K562 (cell line): Measurements from ENCODE around the gene GSX2. TPM values are rescaled to one million over a fixed set of nuclear protein-coding genes. Genes with fewer than 3 reads are reported as not detected.

Experiments used
- BACH1 ChIP-seq: fragments of 200-800 bp; sonication (Bioruptor generic); IDR thresholded peaks from 2 replicates; pipeline ENCODE4 v1.6.1; 2016; ENCODE audit warnings: missing genetic modification characterization, missing compliant biosample characterization
- MLX ChIP-seq, 2 experiments: fragments of 450-650 bp in 1 of 2; sonication (generic) in 1 of 2; formaldehyde crosslinking; conservative IDR thresholded peaks; 2 replicates each; pipeline versions ENCODE4 v1.4.0 to v1.8.1; 2020 to 2022; ENCODE audit warnings: mild to moderate bottlenecking in 1 of 2, missing genetic modification reagents in 1 of 2
- RBM39 ChIP-seq: fragments of 200-400 bp; formaldehyde crosslinking; optimal IDR thresholded peaks from 2 replicates; pipeline ENCODE3; 2018; ENCODE audit warnings: low read depth, low read length
- SIRT6 ChIP-seq: IDR thresholded peaks from one replicate; pipeline ENCODE4 v1.6.1; 2012; ENCODE audit warnings: low read depth, mild to moderate bottlenecking, control low read depth, inconsistent platforms, low read length, moderate library complexity
- SIX5 ChIP-seq, 2 experiments: IDR thresholded peaks; 2 replicates each; pipeline ENCODE4 v1.6.1; 2011; ENCODE audit warnings: low read length in 2 of 2, borderline replicate concordance in 1 of 2, low read depth in 1 of 2, mild to moderate bottlenecking in 1 of 2, moderate library complexity in 1 of 2; ENCODE audit not compliant: insufficient read depth in 1 of 2
- TEAD2 ChIP-seq: fragments of 450-650 bp; IDR thresholded peaks from 2 replicates; pipeline ENCODE4 v1.6.1; 2016; ENCODE audit warnings: missing genetic modification characterization, control low read depth, missing compliant biosample characterization
- U2AF1 ChIP-seq: fragments of 200-400 bp; formaldehyde crosslinking; optimal IDR thresholded peaks from 2 replicates; pipeline ENCODE3; 2017; ENCODE audit warnings: mild to moderate bottlenecking, low read depth, low read length, moderate library complexity
- VEZF1 ChIP-seq: fragments of 200-800 bp; sonication (Bioruptor generic); IDR thresholded peaks from 2 replicates; pipeline ENCODE4 v1.6.1; 2017; ENCODE audit warnings: missing genetic modification characterization, missing compliant biosample characterization
- ZNF699 ChIP-seq: fragments of 250-450 bp; sonication (Bioruptor Pico); IDR thresholded peaks from 2 replicates; pipeline ENCODE4 v1.8.0; 2021; ENCODE audit warnings: mild to moderate bottlenecking, moderate library complexity; ENCODE audit not compliant: insufficient replicate concordance
- polyA plus RNA-seq, 8 experiments: library from polyadenylated mRNA; depleted of rRNA in 4 of 8; stranded (reverse) in 5 of 8; unstranded in 3 of 8; fragments of >200 nt; fragmentation: Nextera tagmentation in 2 of 8; fragmentation: Illumina TruSeq in 1 of 8; extraction: Ambion mirVana in 2 of 8; extraction: Trizol in 1 of 8; gene quantifications; 2 replicates each; pipeline versions ENCODE4 v1.2.1 to v1.2.3, GENCODE V29; 2011 to 2014; ENCODE audit warnings: inconsistent platforms in 1 of 8, missing spikeins in 1 of 8
- total RNA-seq, 7 experiments: library from RNA; depleted of rRNA in 6 of 7; stranded (reverse); fragments of >200 nt in 6 of 7; fragmentation: Illumina TruSeq in 2 of 7; extraction: Trizol in 2 of 7; gene quantifications; 2 replicates each; pipeline versions ENCODE4 v1.2.1 to v1.2.3, GENCODE V29; 2011 to 2021; ENCODE audit warnings: low replicate concordance in 1 of 7
- TF ChIP-seq, protein P1 (sequence below), 2 experiments: fragments of 200-800 bp in 1 of 2; sonication (Bioruptor generic) in 1 of 2; sonication (generic) in 1 of 2; formaldehyde crosslinking in 1 of 2; IDR thresholded peaks in 1 of 2; conservative IDR thresholded peaks in 1 of 2; 2 replicates each; pipeline versions ENCODE4 v1.5.0 to v1.6.1; 2016 to 2020; ENCODE audit warnings: missing compliant biosample characterization in 1 of 2, missing genetic modification characterization in 1 of 2, missing genetic modification reagents in 1 of 2
- TF ChIP-seq, protein P2 (sequence below): sonication (generic); formaldehyde crosslinking; IDR thresholded peaks from 2 replicates; pipeline ENCODE4 v1.8.0; 2022; ENCODE audit warnings: mild to moderate bottlenecking, missing genetic modification reagents
- TF ChIP-seq, protein P3 (sequence below): fragments of 450-650 bp; IDR thresholded peaks from 2 replicates; pipeline ENCODE4 v1.6.1; 2018; ENCODE audit not compliant: partially characterized antibody

GSX2 gene
- total and polyA plus RNA-seq, 9 of the 15 experiments (the other 6 are each of a cell fraction or from before 2014, with no cell fraction given), result not detected

GRCh38 chr4:54073271-54073880 lies 26.6 kb upstream of the GSX2 start (continued):
- TF ChIP-seq ZNF699 (CRISPR knock-in tag), result no peak
- TF ChIP-seq TEAD2 (tag), result no peak
- no peak for TF ChIP-seq SIRT6
- TF ChIP-seq, protein P1, sequence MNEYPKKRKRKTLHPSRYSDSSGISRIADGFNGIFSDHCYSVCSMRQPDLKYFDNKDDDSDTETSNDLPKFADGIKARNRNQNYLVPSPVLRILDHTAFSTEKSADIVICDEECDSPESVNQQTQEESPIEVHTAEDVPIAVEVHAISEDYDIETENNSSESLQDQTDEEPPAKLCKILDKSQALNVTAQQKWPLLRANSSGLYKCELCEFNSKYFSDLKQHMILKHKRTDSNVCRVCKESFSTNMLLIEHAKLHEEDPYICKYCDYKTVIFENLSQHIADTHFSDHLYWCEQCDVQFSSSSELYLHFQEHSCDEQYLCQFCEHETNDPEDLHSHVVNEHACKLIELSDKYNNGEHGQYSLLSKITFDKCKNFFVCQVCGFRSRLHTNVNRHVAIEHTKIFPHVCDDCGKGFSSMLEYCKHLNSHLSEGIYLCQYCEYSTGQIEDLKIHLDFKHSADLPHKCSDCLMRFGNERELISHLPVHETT (CRISPR knock-in tag; conservative IDR thresholded peaks at IDR 0.05 in 1 of 2, IDR thresholded peaks at IDR 0.05 in 1 of 2), result no peak
- no peak for TF ChIP-seq U2AF1
- no peak for TF ChIP-seq MLX (CRISPR knock-in tag; conservative IDR thresholded peaks at IDR 0.05)
- TF ChIP-seq BACH1, result no peak
- no peak for TF ChIP-seq SIX5 (IDR thresholded peaks at IDR 0.05; ENCODE audit: borderline replicate concordance in 1 of 2, insufficient read depth in 1 of 2, low read depth in 1 of 2, low read length in 2 of 2)
- TF ChIP-seq, protein P2, sequence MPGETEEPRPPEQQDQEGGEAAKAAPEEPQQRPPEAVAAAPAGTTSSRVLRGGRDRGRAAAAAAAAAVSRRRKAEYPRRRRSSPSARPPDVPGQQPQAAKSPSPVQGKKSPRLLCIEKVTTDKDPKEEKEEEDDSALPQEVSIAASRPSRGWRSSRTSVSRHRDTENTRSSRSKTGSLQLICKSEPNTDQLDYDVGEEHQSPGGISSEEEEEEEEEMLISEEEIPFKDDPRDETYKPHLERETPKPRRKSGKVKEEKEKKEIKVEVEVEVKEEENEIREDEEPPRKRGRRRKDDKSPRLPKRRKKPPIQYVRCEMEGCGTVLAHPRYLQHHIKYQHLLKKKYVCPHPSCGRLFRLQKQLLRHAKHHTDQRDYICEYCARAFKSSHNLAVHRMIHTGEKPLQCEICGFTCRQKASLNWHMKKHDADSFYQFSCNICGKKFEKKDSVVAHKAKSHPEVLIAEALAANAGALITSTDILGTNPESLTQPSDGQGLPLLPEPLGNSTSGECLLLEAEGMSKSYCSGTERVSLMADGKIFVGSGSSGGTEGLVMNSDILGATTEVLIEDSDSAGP, result no peak
- no peak for TF ChIP-seq RBM39
- TF ChIP-seq, protein P3, sequence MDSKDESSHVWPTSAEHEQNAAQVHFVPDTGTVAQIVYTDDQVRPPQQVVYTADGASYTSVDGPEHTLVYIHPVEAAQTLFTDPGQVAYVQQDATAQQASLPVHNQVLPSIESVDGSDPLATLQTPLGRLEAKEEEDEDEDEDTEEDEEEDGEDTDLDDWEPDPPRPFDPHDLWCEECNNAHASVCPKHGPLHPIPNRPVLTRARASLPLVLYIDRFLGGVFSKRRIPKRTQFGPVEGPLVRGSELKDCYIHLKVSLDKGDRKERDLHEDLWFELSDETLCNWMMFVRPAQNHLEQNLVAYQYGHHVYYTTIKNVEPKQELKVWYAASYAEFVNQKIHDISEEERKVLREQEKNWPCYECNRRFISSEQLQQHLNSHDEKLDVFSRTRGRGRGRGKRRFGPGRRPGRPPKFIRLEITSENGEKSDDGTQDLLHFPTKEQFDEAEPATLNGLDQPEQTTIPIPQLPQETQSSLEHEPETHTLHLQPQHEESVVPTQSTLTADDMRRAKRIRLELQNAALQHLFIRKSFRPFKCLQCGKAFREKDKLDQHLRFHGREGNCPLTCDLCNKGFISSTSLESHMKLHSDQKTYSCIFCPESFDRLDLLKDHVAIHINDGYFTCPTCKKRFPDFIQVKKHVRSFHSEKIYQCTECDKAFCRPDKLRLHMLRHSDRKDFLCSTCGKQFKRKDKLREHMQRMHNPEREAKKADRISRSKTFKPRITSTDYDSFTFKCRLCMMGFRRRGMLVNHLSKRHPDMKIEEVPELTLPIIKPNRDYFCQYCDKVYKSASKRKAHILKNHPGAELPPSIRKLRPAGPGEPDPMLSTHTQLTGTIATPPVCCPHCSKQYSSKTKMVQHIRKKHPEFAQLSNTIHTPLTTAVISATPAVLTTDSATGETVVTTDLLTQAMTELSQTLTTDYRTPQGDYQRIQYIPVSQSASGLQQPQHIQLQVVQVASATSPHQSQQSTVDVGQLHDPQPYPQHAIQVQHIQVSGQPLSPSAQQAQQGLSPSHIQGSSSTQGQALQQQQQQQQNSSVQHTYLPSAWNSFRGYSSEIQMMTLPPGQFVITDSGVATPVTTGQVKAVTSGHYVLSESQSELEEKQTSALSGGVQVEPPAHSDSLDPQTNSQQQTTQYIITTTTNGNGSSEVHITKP, result no peak
- no peak for TF ChIP-seq VEZF1 (CRISPR knock-in tag)
